Activated gamma-delta T cell (primary cell): Measurements from ENCODE around the gene HSPA12A.

Experiments
- DNase-seq: peaks from one replicate; lab custom pipeline; 2025; lab: John Stamatoyannopoulos, UW

Gene HSPA12A

DNA sequence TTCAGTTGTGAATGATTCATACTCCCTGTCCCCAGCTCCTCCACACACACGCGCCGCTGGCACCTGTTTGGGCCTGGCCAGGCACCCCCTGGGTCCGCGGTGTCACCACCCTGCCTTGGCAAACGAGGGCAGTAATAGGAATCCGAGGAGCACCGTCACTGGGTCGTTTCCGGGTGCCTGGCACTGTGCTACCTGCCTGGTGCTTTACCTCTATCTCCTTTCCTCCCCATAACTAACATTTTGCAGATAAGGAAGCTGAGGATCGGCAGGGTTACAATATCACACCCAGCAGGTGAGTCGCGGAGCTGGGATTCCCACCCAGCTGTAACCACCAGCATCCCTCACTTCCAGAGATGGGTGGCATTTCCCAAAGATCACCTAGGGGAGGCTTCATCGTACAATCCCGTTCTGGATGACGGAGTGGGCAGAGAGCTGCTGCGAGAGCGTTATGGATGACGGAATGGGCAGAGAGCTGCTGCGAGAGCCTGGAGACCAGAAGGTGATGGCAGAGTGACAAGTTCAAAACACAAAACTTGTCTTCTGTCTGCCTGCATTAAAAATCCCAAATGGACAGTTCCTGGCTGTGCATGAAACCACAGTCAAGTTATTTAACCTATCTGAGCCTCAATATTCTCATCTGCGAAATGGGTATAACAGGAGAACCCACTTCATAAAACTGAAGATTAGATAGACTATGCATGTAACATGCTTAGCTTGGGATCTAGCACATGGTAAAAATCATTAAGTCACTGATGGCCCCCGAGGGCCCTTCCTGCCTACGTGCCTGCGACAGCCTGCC, 1.1 kb upstream of the HSPA12A start:
- no peak for DNase-seq

GRCh38 chr10:116741391-116742351, 695 bp downstream of the HSPA12A start:
- DNase-seq = no peak

DNA sequence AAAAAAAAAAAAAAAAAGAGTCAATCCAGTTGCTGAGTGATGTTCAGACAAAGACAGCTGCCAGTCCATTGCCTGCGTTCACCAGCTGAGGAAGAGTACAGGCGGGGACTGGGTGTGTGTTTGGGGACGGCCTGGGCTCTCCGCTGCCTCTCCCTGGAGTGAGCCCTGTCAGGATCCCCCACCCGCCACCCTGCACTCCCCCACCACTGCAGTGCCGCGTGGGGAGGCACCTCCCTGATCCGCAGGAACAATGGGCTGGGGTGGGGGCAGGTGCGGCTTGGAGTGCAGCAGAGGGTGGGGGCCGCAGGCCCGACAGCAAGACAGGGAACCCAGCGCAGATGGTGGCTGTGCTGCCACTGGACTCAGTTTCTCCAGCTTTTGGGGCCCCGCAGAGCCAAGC, 1.4 kb downstream of the HSPA12A start:
- no peak for DNase-seq

GRCh38 chr10:116738339-116738738, 4.0 kb downstream of the HSPA12A start:
- DNase-seq = no peak

- no peak for DNase-seq
Observed at GRCh38 chr10:116737627-116738327, 4.6 kb downstream of the HSPA12A start.

GRCh38 chr10:116733566-116733965, 8.8 kb downstream of the HSPA12A start:
- no peak for DNase-seq

DNA sequence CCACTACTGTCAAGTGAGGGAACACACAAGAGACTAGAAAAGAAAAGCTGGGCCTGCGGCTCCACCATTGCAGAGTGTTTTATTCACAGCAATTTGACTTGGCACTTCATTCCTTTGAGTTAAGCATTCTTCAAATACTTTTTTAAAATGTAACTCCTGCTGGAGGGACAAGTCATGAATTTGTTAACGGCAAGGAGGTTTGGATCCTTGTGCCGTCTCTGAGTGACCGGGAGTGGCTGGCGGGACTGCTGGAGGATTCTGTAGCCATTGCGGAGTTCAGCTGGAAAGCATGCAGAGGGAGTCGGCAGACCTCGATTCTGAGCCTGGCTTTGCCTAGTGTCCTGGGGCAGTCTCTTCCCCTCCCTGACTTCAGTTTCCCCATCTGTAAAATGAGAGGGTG, 9.8 kb downstream of the HSPA12A start:
- no peak for DNase-seq

DNA sequence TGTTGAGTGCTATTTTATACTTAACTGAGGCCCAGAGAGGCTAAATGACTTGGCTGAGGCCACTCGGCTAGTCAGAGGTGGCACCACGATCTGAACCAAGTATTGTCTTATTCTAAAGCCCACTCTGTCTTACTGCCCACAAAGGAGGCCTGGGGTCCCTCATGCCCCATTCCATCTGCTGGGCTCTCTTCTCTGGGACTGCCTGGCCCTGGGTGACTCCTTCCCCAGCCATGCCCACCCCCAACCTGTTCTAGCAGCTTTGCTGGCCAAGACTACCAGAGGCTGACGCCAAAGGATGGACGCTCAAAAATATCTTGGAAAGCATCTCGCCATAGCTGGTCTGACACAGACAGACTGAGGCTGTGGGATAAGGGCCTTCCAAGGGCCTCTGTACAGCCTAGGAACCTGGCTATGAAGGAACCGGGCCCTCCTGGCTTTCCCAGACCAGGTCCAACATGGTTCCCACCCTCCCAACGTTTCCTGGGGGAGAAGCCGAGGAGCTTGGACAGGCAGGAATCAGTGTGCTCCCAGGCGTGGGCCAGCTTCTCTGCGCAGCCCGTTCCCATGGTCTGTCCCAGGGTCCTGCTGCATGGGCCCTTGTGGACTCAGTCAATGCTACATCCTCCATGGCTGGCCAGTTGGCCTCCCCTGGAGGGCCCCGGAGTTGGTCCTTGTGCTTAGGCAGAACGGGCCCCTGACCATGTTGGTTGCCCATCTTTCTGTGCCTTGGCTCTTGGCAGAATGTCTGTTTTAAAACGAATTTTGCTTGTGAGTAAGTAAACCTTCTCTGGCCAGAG, 11.7 kb downstream of the HSPA12A start:
- DNase-seq = no peak

DNA sequence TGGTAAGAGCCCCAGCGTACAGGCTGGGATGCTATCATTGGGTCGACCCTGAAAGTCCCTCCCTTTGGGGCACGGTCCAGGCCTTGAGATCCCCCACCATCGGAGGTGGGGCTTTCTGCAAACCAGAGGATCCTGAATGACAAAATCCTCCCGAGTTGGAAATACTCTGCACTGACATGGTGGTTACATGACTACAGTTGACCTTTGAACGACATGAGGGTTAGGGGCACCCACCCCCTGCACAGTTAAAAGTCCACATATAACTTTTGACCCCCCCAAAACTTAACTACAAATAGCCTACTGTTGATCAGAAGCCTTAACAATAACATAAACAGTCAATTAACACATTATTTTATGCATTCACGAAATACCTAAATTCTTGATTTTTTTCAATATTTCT, 13.1 kb downstream of the HSPA12A start:
- no peak for DNase-seq

- DNase-seq = no peak
Observed at GRCh38 chr10:116728526-116729096, 13.8 kb downstream of the HSPA12A start.

DNA sequence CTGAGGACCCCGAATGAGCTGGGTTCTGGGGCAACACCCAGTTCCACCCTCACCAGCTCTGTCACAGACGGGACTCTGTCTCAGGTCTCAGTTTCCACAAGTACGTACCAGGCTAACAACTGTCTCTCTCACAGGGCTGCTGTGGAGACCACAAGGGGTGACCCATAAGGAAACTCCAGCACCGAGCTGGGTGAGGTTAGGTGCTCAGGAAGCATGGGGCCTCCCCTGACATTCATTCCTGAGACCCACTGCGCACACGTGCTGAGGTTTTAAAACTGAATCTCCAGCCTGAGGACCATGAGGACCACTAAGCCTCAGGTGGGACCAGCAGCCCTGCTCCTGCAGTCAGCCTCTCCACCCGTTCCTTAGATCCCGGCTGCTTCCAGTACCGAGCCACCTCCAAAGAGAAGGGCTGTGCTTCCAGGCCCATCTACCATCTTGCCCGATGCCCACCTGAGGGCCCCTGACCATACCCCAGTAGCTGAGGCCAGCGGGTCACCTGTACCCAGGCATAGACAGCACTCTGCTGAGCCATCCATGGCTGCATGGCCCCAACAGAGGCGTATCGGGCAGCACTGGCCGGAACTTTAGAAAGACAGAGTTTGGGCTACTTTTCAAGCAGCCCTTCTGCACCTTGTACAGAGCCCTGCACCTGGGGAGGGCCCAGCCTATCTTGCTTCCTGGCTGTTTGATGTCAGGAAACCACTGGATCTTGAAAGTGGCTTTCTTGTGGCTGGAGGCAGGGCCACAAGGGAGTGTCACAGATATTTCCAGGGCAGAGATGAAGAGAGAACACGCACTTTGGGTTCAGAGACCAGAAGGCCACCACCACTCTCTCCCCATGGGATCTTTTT, 18.7 kb downstream of the HSPA12A start:
- no peak for DNase-seq

DNA sequence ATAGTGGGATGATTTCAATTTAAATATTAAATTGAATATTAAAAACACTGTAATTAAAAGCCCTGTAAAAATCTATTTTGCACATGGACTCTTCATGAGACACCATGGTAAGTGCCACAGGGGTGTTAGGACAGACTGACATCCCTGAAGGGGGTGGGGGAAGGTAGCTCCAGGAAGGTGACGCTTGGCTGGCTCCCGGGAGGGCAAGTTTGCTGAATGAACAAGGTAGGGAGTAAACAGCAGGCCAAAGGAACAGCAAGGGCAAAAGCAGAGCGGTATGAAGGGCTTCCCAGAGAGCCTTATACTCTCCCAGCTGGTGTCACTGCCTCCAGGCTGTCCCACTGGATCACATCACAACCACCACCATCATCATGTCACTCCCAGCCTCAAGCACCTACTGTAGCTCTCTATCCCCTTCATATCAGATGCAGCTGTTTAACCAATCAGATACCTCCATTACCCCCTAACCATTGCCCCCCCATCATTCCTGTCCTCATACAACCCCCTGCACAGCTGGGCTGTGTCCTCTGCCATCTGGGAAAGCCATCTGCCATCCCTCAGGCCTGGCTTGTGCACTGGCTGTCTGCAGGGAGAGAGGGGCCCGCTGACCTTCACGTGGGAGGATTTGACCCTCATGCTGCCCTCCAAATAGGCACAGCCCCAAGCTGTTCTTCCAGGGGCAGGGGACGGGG, 19.5 kb downstream of the HSPA12A start:
- no peak for DNase-seq

GRCh38 chr10:116721547-116722392, 20.6 kb downstream of the HSPA12A start:
- no peak for DNase-seq

- no peak for DNase-seq
Observed at GRCh38 chr10:116720668-116721546, 21.5 kb downstream of the HSPA12A start.

DNA sequence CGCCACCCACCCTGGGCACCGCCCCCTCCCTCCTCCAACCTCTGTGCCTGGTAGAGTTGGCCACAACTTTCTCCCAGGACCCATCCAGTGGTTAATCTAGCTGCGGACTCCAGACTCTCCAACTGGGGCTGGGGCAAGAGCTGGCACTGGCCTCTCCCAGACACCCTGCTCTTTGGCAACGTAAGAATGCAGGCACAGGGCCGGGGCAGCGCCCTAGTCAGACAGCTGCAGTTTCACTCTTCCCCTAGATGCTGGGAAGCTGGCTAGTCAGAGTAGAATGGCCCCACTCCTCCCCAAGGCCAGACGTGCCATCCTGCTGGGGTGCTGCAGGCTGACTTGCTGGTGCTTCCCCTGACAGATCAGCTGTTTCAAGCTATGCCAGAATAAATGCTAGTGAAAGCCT, 22.1 kb downstream of the HSPA12A start:
- no peak for DNase-seq

- DNase-seq = no peak
Observed at GRCh38 chr10:116719804-116720203, 22.6 kb downstream of the HSPA12A start.

- DNase-seq = no peak
Observed at GRCh38 chr10:116718058-116718457, 24.3 kb downstream of the HSPA12A start.

DNA sequence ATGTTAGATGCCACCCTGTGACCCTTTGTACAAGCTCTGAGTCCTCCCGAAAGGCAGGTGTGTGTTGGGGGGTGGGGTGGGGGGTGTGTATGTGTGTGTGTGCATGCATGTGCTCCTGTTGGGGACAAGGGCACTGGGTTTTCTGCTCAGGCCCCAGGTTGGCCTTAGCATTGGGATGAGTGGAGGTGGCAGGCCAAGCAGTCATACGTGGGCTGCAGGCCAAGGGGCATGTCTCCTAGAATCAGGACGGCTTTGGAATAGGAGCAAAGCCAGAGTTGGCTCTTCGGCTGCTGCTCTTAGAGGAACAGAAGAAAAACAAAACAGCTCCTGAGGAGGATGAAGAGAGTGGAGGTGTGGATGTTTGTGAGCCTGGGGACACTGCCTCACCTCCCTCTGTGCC, 26.0 kb downstream of the HSPA12A start:
- no peak for DNase-seq
